Measurements from ENCODE around the gene RPIA. TPM values are rescaled to one million over a fixed set of nuclear protein-coding genes. Genes with fewer than 3 reads are reported as not detected.

Gene RPIA
- total RNA-seq, 1 donor from 2014 or later = 15.2 TPM

DNA sequence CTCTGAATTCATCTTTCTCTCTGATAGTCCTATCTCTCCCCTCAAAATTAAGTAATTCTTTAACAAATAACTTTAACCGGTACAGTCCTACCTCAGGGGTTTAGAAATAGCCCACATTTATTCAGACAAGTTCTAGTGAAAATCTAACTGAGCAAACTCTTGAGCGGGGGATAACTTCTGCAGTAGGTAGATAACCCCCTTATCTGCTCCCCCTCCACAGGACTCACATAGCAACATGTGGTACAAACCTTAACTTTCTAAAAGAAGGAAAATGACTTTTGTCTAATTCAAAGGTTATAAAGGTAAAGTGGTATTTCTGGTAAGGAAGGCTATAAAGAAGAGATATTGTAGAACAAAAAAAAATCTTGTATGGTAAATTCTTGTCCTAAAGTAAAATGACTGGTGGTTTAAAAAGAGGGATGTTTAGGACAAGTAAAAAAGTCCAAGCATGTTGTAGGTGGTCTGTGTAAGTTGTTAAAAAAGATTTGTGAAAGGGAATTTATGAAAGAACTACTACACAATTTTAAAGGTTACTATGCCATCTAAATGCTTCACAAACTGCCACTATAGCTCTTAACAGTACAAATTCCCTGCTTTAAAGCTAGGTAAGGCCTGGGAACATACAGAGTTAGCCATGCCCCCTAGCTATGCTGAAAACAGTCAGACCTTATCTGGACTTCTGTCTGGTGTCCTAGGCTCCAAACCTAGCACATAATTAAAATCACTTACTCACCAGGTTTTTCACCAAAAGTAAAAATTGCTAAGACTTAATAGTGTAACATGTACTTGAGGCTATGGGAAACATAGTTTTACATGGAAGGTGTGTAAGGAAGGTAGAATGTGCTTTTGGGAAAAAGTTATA lies 8.1 kb upstream of the RPIA start:
- DNase-seq (ENCODE audit: extremely low read depth, low read depth, low spot score) = no peak

DNA sequence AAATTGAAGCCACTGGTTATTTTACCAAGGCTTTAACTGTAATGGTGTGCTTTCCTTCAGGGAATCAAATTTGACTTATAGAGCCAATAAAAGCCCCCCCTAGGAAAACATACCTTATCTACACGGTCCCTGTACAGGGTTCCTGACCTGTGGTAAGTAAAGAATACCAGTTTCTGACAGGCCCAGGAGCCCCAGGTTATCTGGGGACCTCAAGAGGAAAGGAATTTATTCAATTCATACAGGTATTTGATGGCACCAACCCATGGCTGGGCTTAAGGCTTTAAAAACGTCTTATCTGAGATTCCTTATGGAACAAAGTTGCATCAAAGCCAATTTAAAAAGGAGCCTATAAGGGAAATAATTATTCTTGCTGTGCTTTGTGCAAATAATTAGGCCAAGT lies 7.0 kb upstream of the RPIA start:
- DNase-seq (ENCODE audit: extremely low read depth, low read depth, low spot score) = no peak

DNA sequence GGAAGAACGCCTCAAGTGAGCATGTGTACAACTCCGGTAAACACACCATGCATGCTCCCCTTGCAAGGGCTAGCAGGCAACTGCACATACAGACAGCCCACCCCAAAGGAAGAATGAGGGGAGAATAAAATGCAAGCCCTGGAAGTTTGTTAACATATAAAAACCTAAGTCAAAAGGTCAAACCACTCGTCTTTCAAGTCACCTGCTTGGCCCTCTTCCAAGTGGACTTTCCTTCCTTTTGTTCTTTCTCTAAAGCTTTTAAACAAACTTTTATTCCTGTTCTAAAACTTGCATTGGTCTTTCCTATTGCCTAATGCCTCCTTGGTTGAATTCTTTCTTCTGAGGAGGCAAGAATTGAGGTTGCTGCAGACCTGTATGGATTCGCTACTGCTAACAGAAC lies 5.2 kb upstream of the RPIA start:
- DNase-seq (ENCODE audit: extremely low read depth, low read depth, low spot score) = no peak

DNA sequence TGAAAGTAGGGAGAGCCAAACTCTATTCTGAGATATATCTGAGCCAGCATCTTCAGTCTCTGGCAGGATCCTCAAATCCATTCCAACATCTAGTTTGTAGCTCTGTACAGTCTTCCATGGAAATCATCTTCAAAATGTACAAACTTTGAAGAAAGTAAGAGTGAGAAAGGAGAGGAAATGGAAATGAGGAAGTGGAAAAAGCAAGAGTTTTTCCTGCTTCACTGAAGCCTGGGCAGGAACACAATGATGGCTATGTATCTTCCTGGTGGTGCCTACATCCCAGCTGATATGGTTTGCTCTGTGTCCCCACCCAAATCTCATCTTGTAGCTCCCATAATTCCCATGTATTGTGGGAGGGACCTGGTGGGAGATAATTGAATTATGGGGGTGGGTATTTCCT lies 4.1 kb upstream of the RPIA start:
- no peak for DNase-seq (ENCODE audit: extremely low read depth, low read depth, low spot score)

DNA sequence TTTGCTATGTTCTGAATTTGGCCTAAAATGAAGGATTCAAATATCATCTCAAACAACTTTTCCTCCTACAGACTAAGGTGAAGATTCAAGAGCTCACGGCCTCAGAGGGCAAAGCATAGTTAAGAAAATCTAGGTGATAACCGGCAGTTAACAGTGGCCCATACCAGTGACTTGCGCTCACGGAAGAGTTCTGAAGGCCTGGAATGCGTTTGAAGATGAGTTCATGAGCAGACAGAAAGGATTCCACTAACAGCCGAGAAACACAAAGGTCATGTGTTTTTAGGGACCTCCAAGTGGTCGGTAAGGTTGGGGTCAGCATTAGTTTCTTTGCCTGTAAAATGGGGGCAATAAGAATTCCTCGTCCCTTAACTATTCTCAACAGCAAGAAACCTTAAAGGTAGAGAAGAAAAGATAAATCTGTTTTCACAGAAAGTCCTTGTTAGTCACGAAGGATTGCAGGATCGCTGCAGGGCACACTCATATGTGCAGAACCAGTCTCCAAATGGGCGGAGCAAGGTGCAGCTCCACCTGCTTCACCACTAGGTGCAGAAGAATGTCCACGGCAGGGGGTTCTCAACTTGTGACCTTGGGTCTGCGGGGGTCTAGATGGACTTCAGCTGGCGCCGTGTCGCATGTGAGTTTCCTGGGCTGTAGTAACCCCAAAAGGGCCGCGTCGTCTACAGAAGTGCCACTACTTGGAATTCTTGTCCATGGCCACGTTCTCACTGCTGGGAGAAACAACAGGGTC lies 708 bp upstream of the RPIA start:
- DNase-seq (ENCODE audit: extremely low read depth, low read depth, low spot score) = no peak

DNA sequence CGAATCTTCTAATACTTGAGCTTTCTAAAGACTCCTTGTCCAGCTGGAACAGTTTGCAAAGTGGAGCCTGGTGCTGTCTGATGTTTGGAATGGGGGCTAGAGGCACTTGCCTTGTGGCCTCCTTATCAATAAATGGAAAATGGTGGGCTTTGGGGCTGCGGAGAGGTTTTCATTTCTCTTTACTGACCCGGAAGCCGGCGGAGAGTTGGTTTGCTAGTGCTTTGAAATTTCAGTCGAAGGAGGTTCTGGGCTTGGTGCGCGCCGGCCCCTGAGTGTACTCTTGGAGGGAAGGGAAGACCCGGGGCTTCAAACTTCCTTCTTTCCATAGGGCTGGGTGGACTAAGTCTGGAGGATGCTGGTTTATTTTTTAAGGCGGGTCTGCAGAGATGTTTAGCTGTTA lies 714 bp downstream of the RPIA start:
- no peak for DNase-seq (ENCODE audit: extremely low read depth, low read depth, low spot score)

DNA sequence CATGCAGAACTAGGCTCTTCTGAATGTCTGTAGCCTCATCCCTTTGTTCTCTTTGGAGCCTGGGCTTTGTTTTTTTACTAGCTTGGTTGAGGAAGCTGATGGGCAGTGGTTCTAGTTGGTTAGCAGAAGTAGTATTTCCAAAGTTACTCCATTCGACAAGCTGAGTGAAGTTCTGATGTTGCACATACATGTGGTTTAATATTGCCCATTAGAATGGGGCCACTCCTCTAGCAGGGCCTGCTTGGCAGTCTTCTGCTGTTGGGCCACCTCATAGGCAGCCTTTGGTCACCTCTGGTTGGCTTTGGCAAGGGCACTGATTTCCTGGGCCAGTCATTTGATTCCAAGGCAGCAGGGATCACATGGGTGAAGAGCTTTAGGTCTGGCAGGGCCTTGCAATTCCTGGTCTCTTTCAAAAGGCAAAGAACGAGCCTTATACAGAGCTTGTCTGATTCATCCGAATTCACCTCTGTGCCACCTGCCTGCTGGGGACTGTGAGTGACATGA lies 2.5 kb downstream of the RPIA start:
- no peak for DNase-seq (ENCODE audit: extremely low read depth, low read depth, low spot score)

DNA sequence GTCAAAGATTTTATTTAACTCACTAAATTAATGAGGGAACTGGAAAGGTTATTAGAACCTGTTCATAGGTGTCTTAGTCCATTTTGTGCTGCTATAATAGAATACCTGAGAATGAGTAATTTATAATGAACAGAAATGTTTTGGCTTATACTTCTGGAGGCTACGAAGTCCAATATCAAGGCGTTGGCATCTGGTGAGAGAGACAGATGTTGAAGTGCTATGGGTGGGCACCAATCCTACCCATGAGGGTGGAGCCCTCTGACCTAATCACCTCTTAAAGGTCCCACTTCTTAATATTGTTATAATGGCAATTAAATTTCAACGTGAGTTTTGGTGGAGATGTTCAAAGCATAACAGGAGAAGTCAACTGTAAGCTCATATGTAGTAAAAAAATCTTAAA lies 5.1 kb downstream of the RPIA start:
- DNase-seq (ENCODE audit: extremely low read depth, low read depth, low spot score) = no peak

DNA sequence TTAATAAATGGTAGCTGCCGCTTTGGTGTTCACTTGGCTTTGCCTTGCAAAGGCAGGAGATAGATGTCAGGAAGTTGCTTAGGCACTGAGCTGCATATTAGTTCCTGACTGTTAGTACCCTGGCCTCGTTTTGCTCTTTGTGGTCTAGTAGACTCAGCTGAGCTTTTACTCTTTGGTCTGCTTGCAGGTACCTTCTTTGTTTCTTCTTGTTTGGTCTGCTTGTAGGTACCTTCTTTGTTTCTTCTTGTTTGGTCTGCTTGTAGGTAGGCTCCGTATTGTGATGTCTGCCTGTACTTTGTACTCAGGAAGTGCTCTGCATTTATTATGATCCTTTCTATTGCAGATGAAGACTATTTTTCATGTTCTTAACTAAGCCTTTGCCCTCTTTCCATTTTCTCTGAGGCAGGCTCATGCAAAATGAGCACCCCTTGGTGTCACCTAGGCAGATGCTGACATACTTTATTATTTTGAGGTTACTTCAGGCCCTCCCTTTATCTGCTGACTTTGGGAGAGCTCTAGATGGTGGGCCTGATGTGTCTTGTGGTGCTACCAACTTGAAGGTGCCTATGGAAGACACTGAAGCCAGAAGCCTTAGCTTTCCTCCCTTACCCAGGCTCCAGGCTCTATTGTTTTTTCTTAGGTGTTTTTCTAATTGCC lies 6.0 kb downstream of the RPIA start:
- DNase-seq (ENCODE audit: extremely low read depth, low read depth, low spot score) = no peak

DNA sequence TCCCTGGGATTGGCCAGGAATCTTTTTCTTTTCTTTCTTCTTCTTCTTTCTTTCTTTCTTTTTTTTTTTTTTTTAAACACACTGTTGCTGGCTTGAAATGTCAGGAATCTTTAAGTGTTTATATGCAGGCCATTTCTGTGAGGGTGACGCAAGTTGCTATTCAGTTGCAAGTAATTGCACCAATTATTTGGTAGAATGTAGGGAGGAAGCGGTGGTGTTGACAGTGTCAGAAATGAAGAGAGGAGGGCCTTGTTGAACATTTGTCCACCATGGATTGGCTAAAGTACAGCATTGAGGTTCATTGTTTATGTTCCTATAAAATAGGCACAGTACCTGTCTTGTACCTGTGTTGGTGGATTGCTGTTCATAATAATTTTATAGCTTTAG lies 6.5 kb downstream of the RPIA start:
- DNase-seq (ENCODE audit: extremely low read depth, low read depth, low spot score) = no peak

DNA sequence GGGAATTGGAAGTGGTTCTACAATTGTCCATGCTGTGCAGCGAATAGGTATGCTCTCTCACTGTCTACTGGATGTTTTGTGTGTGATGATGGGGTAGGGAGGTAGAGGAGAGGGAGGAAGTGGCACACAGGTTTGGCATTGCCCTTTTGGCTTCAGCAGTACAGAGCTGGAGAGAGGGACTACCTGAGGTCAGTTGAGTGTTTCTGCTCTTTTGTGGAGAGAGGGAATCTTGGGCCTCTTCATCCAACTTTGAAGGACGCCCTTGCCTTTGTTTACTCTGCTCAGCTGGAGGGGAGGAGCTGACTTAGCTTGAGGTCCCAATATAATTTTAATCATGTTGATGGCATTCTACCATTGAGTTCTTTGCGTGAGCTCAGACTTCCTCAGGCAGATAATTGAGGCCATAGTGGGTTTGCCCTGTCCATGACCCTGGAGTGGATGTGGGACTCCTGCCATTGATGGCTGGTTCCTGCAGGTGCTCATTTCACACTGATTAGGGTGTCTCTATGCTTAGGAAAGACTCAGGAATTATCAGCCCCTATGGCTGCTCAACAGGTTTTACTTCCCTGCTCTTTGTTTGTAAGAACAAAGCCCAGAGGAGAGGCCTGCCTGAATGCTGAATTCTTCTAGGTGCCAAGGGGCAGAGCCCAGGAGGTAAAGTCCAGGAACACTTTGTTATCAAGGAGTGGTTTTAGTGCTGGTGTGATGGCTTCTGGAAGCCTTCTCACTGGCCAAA lies 7.2 kb downstream of the RPIA start:
- no peak for DNase-seq (ENCODE audit: extremely low read depth, low read depth, low spot score)

DNA sequence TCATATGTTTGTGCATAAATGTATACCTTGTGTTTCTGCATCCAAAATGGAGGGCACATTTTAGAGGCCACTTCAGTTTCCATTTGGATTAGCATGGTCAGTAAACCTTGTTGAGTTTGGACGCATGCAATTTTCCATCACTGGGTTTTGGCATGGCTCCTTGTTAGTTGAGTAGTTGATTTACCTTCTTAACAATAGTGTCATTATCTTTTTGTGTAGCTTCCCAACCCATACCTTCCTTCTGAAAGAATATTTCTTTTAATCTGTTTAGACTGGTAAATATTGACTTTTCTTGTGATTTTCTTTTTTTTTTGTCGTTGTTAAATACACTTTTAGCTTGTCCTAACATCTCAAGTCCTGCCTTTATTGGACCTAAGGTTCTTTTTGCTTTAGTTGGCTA lies 15.5 kb downstream of the RPIA start:
- no peak for DNase-seq (ENCODE audit: extremely low read depth, low read depth, low spot score)

DNA sequence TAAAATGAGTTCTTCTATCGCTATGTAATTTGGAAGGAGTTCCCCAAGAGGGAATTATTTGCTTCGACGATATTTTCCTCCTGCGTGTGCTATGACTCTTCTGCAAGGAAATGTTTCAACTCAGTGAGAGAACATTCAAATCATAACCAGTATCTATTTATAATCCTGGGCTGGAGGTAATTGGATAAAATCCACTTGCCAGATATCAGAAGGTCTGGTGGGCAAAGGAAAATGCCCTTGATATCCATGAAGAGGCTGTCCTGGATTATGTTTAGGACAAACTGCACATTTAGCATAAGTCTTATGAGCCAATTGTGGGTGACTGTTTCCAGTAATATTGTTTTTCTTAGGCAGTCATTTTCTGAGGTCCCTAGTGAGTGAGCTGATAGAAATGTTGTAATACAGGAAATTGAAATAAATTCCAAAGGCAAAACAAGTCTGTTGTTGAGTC lies 17.7 kb downstream of the RPIA start:
- DNase-seq (ENCODE audit: extremely low read depth, low read depth, low spot score) = no peak

DNA sequence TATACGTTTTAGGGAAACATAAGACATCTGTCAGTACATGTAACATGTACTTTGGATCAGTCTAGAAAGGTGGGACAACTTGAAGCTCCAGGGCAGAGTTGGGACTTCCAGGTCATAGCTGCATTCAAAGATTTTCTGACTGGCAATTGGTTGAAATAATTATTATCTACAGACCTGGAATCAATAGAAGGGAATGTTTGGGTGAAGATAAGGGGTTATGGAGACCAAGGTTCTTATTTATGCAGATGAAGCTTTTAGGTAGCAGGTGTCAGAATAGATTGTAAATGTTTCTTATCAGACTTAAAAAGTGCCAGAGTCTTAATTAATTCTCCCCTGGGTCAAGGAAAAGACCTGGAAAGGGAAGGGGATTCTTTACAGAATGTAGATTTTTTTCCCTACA lies 19.8 kb downstream of the RPIA start:
- DNase-seq (ENCODE audit: extremely low read depth, low read depth, low spot score) = no peak

DNA sequence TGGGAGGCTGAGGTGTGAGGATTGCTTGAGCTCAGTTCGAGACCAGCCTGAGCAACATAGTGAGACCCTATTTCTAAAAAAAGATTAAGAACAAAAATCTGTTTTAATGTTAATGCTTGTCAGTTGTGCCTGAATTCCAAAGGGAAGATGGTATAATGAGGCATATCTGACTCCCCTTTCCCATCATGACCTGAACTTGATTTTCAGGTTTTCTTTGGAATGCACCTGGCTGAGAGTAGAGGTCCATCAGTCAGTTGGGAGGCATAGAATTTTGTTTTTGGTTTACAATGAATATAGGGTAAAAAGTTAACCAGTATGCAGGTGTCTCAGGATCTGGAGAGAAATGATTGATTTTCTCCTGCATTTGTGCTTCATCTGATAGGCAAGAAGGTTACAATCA lies 20.4 kb downstream of the RPIA start:
- DNase-seq (ENCODE audit: extremely low read depth, low read depth, low spot score) = no peak

DNA sequence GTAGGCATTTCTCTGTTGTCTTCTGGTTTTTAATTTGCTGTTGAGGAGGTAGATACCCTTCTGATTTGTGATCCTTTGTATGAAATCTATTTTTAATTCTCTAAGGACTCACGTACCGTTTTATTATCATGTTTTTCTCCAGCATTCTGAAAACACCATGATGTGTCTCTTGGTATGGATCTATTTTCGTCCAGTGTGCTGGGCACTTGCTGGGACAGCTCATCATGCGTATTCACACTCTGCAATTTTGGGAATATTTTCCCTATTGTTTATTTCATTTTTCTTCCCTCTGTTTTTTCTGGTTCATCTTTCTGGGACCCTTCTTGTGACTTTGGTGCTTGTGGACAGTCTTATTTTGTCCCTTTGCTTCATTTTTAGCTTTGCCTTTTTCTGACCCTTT lies 21.9 kb downstream of the RPIA start:
- no peak for DNase-seq (ENCODE audit: extremely low read depth, low read depth, low spot score)

DNA sequence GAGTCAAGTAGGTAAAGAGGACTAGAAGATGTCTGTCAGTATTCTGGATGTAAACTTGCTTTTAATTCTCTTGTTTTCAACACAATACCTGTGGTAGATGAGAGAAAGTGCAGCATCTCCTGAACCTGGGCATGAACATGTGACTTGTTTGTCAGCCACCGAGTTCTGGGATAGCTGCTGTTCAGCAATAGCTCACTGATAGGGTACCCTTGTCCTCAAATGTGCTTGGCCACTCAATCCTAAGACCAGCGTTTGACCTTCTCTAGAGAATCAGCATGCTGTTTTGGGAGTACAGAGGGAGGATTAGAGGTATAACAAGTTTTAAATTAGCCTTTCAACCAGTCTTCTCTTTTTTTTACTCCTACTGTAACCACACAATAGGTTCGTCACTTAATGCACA lies 23.2 kb downstream of the RPIA start:
- DNase-seq (ENCODE audit: extremely low read depth, low read depth, low spot score) = no peak

DNA sequence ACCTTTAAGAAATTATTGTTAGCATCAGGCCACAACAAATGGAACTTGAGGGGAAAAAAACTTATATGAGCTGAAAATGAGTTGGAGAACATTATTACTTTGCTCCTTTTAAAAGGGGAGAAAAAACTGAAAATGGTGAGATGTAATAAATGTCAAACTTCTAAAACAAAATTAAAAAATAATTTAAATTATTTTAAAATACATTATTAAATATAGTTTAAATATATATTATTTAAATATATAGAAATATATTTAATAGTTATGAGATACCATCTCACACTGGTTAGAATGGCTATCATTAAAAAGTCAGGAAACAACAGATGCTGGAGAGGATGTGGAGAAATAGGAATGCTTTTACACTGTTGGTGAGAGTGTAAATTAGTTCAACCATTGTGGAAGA lies 28.9 kb downstream of the RPIA start:
- no peak for DNase-seq (ENCODE audit: extremely low read depth, low read depth, low spot score)

DNA sequence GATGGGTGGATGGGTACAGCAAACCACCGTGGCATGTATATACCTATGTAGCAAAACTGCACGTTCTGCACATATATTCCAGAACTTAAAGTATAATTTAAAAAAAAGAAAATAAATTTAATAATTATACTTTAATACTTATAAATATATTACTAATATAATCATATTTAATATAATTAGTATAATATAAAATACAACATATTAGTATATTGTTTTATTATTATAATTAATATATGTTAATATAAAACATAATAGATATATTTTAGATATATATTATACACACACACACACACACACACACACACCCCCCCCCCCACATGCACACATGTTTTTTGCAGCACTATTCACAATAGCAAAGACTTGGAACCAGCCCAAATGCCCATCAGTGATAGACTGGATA lies 29.8 kb downstream of the RPIA start:
- DNase-seq (ENCODE audit: extremely low read depth, low read depth, low spot score) = no peak

DNA sequence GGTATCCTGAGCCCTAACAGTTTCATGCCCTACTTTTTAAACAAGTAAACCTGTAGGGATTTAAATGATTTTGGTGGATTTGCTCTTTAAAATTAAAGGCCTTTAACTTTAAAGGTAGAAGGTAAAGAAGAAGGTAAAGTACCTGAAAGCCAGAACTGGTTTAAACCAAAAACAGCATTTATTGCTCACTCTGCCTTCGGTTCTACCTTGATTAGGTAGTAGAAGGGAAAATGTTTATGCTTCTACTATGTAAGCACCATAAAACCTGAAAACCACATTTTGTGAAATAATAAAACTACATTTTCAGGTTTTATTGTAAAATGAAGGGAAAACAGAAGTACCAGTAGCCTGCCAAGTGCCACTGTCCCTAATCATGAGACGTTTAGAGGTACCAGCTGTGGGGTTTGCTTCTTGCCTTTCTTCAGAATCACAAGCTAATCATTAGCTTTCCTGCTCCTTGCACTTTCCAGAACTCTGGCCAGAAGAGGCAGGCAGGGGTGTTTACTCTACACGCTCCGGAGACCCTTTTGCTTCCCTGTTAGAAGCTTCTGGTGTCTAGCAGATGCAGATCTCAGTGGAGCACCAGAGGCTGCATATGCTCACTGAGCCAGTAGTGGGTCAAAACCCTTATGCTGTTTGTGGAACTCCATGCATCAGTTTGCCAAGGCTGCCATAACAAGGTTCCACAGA lies 33.3 kb downstream of the RPIA start:
- DNase-seq (ENCODE audit: extremely low read depth, low read depth, low spot score) = no peak
